Body of pancreas (tissue), 4 donors: ENCODE data around the gene CABP1.

ENCODE experiments used
- CTCF ChIP-seq, 7 experiments: fragments of 450-650 bp in 4 of 7; fragments of 200-600 bp in 3 of 7; sonication (generic) in 3 of 7; IDR thresholded peaks; one replicate each; pipeline ENCODE4 v1.5.1; 2016 to 2019; ENCODE audit warnings: antibody characterized with exemption in 7 of 7
- POLR2A ChIP-seq, 3 donors: fragments of 450-650 bp; IDR thresholded peaks; one replicate each; pipeline ENCODE4 v1.6.1; 2016; ENCODE audit warnings: antibody characterized with exemption in 3 of 3, mild to moderate bottlenecking in 2 of 3

- TF ChIP-seq POLR2A (IDR thresholded peaks at IDR 0.05) (no peak), CTCF (IDR thresholded peaks at IDR 0.05) (no peak)
Measured at GRCh38 chr12:120692524-120693033, 52.2 kb downstream of the CABP1 start.
